SK-N-SH treated with all-trans-retinoic acid at 6 μM for 48 hours (cell line): ENCODE results near the gene BIRC5.

Experiments used
- ATAC-seq: fragments of 200-7000 bp; cut with Tn5 transposase; 3 replicates; pipeline ENCODE4 v1.9.1; 2020; ENCODE audit warnings: mild to moderate bottlenecking, moderate library complexity
- ARNTL ChIP-seq: fragments of 450-650 bp; formaldehyde crosslinking; IDR thresholded peaks from 2 replicates; pipeline ENCODE4 v1.5.0; 2020; ENCODE audit warnings: low read depth, mild to moderate bottlenecking, moderate library complexity, borderline replicate concordance
- BACH2 ChIP-seq: fragments of 250-450 bp; sonication (Bioruptor Pico); IDR thresholded peaks from 2 replicates; pipeline ENCODE4 v1.9.0; 2021; ENCODE audit warnings: mild to moderate bottlenecking, borderline replicate concordance
- CSDC2 ChIP-seq: fragments of 250-450 bp; sonication (Bioruptor Pico); IDR thresholded peaks from 2 replicates; pipeline ENCODE4 v1.5.0; 2020; ENCODE audit warnings: mild to moderate bottlenecking, moderate library complexity
- ESRRG ChIP-seq: fragments of 250-450 bp; sonication (Bioruptor Pico); IDR thresholded peaks from 2 replicates; pipeline ENCODE4 v1.6.1; 2021; ENCODE audit warnings: mild to moderate bottlenecking
- GLIS3 ChIP-seq: fragments of 250-450 bp; sonication (Bioruptor Pico); IDR thresholded peaks from 2 replicates; pipeline ENCODE4 v1.5.0; 2020; ENCODE audit warnings: mild to moderate bottlenecking, moderate library complexity
- ISL1 ChIP-seq: fragments of 250-450 bp; sonication (Bioruptor Pico); IDR thresholded peaks from 2 replicates; pipeline ENCODE4 v2.1.2; 2022; ENCODE audit warnings: mild to moderate bottlenecking, moderate library complexity
- OSR1 ChIP-seq: fragments of 250-450 bp; sonication (Bioruptor Pico); IDR thresholded peaks from 2 replicates; pipeline ENCODE4 v1.8.0; 2022; ENCODE audit warnings: moderate library complexity, mild to moderate bottlenecking, inconsistent platforms
- PPARA ChIP-seq: fragments of 250-450 bp; sonication (Bioruptor Pico); IDR thresholded peaks from 2 replicates; pipeline ENCODE4 v1.5.0; 2020; ENCODE audit warnings: mild to moderate bottlenecking, borderline replicate concordance
- SNAI2 ChIP-seq: fragments of 250-450 bp; sonication (Bioruptor Pico); IDR thresholded peaks from 2 replicates; pipeline ENCODE4 v1.5.0; 2020; ENCODE audit warnings: mild to moderate bottlenecking, moderate library complexity
- TCF4 ChIP-seq: fragments of 250-450 bp; sonication (Bioruptor Pico); IDR thresholded peaks from 2 replicates; pipeline ENCODE4 v1.8.0; 2021; ENCODE audit warnings: mild to moderate bottlenecking, moderate library complexity, borderline replicate concordance
- TOX ChIP-seq: fragments of 250-450 bp; sonication (Bioruptor Pico); IDR thresholded peaks from 2 replicates; pipeline ENCODE4 v1.8.0; 2021; ENCODE audit warnings: mild to moderate bottlenecking, moderate library complexity, borderline replicate concordance
- ZC3H10 ChIP-seq: fragments of 250-450 bp; sonication (Bioruptor Pico); IDR thresholded peaks from 2 replicates; pipeline ENCODE4 v1.5.1; 2021; ENCODE audit warnings: mild to moderate bottlenecking, moderate library complexity
- ZFP3 ChIP-seq: fragments of 250-450 bp; sonication (Bioruptor Pico); IDR thresholded peaks from 2 replicates; pipeline ENCODE4 v1.5.0; 2020; ENCODE audit warnings: mild to moderate bottlenecking, moderate library complexity
- ZFP30 ChIP-seq: fragments of 450-650 bp; formaldehyde crosslinking; IDR thresholded peaks from 2 replicates; pipeline ENCODE4 v1.5.0; 2022; ENCODE audit warnings: mild to moderate bottlenecking, moderate library complexity
- ZNF565 ChIP-seq: fragments of 450-650 bp; formaldehyde crosslinking; conservative IDR thresholded peaks from 2 replicates; pipeline ENCODE4 v1.5.0; 2020; ENCODE audit warnings: low read depth, mild to moderate bottlenecking, moderate library complexity
- ZNF70 ChIP-seq: fragments of 450-650 bp; formaldehyde crosslinking; IDR thresholded peaks from 2 replicates; pipeline ENCODE4 v1.5.0; 2020; ENCODE audit warnings: mild to moderate bottlenecking, moderate library complexity
- ZNF8 ChIP-seq: fragments of 450-650 bp; formaldehyde crosslinking; IDR thresholded peaks from 2 replicates; pipeline ENCODE4 v1.5.0; 2020; ENCODE audit warnings: mild to moderate bottlenecking, moderate library complexity
- TF ChIP-seq, protein P1 (sequence below): fragments of 250-450 bp; sonication (Bioruptor Pico); IDR thresholded peaks from 2 replicates; pipeline ENCODE4 v1.8.0; 2021; ENCODE audit warnings: low read depth, mild to moderate bottlenecking, moderate library complexity, borderline replicate concordance
- TF ChIP-seq, protein P2 (sequence below): fragments of 250-450 bp; sonication (Bioruptor Pico); IDR thresholded peaks from 2 replicates; pipeline ENCODE4 v1.5.1; 2021; ENCODE audit warnings: mild to moderate bottlenecking, moderate library complexity
- TF ChIP-seq, protein P3 (sequence below): fragments of 250-450 bp; sonication (Bioruptor Pico); IDR thresholded peaks from 2 replicates; pipeline ENCODE4 v1.8.0; 2020; ENCODE audit warnings: mild to moderate bottlenecking, moderate library complexity, borderline replicate concordance
- TF ChIP-seq, protein P4 (sequence below): fragments of 250-450 bp; sonication (Bioruptor Pico); IDR thresholded peaks from 2 replicates; pipeline ENCODE4 v1.5.1; 2020; ENCODE audit warnings: low read depth, mild to moderate bottlenecking, moderate library complexity

BIRC5 gene

DNA sequence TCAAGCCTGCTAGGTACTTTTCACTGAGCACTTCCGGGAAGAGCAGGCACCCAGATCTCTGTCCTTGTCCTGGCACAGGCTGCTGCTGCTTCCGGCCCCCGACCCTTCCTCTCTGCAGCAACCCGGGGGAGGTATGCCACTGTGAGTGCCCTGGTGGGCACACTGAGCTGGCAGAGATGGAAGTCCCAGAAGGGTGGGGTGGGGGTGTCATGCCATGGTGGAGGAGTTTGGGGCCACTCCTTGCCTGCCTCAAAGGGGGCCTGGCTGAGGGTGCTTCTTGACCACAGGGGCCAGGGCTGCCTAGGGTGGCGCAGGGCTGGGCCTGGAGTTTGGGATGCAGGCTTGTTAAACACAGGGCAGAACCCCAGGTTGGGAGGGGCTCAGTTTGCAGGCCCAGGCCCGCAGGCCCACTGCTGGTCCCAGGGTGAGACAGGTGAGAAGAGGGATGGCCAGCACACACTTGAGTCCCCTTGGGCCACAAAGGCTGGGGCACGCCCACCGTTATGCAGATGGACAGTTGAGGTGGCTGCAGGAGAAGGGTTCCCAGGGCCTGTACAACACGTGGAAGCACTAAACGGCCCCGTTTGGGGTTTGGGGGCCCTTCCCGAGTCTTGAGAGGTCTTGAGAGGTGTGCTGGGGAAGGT lies 26.1 kb downstream of the BIRC5 start (continued):
- TF ChIP-seq, protein P1, sequence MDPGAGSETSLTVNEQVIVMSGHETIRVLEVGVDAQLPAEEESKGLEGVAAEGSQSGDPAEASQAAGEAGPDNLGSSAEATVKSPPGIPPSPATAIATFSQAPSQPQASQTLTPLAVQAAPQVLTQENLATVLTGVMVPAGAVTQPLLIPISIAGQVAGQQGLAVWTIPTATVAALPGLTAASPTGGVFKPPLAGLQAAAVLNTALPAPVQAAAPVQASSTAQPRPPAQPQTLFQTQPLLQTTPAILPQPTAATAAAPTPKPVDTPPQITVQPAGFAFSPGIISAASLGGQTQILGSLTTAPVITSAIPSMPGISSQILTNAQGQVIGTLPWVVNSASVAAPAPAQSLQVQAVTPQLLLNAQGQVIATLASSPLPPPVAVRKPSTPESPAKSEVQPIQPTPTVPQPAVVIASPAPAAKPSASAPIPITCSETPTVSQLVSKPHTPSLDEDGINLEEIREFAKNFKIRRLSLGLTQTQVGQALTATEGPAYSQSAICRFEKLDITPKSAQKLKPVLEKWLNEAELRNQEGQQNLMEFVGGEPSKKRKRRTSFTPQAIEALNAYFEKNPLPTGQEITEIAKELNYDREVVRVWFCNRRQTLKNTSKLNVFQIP (CRISPR knock-in tag), result no peak
- TF ChIP-seq ZFP3 (no peak), OSR1 (CRISPR knock-in tag) (no peak)
- TF ChIP-seq, protein P2, sequence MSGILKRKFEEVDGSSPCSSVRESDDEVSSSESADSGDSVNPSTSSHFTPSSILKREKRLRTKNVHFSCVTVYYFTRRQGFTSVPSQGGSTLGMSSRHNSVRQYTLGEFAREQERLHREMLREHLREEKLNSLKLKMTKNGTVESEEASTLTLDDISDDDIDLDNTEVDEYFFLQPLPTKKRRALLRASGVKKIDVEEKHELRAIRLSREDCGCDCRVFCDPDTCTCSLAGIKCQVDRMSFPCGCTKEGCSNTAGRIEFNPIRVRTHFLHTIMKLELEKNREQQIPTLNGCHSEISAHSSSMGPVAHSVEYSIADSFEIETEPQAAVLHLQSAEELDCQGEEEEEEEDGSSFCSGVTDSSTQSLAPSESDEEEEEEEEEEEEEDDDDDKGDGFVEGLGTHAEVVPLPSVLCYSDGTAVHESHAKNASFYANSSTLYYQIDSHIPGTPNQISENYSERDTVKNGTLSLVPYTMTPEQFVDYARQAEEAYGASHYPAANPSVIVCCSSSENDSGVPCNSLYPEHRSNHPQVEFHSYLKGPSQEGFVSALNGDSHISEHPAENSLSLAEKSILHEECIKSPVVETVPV (CRISPR knock-in tag), result no peak
- TF ChIP-seq, all 23 proteins: peak for 0

DNA sequence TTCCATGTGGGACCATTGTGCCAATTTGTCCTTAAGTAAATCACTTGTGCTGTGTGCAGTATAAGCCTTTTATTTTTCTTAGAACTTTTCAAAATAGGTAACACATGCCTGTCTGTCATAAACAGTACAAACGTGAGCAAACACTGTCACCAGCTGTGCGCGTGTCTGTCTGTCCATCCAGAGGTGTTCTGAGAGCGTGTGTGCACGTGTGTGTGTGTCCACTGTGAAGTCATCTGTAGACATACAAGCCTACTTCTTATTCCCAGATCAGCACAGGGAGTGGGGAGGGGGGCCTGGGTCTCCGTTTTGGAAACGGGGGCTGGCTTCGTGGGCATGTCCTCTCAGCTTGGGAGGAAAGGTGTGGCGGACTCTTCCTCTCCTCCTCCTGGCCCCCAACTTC lies 26.8 kb downstream of the BIRC5 start:
- TF ChIP-seq GLIS3 (CRISPR knock-in tag) (no peak), PPARA (CRISPR knock-in tag) (no peak), ZNF565 (CRISPR knock-in tag) (no peak), ZFP30 (no peak), ARNTL (no peak), BACH2 (no peak), ISL1 (CRISPR knock-in tag) (no peak), ZC3H10 (CRISPR knock-in tag) (no peak), TCF4 (CRISPR knock-in tag) (no peak), ZNF8 (no peak), SNAI2 (CRISPR knock-in tag) (no peak), ZFP3 (no peak), TOX (CRISPR knock-in tag) (no peak), ESRRG (CRISPR knock-in tag) (no peak), ZNF70 (CRISPR knock-in tag) (no peak), CSDC2 (CRISPR knock-in tag) (no peak)
- TF ChIP-seq, protein P1 (CRISPR knock-in tag), result no peak
- TF ChIP-seq, protein P3, sequence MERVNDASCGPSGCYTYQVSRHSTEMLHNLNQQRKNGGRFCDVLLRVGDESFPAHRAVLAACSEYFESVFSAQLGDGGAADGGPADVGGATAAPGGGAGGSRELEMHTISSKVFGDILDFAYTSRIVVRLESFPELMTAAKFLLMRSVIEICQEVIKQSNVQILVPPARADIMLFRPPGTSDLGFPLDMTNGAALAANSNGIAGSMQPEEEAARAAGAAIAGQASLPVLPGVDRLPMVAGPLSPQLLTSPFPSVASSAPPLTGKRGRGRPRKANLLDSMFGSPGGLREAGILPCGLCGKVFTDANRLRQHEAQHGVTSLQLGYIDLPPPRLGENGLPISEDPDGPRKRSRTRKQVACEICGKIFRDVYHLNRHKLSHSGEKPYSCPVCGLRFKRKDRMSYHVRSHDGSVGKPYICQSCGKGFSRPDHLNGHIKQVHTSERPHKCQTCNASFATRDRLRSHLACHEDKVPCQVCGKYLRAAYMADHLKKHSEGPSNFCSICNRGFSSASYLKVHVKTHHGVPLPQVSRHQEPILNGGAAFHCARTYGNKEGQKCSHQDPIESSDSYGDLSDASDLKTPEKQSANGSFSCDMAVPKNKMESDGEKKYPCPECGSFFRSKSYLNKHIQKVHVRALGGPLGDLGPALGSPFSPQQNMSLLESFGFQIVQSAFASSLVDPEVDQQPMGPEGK (CRISPR knock-in tag), result no peak
- TF ChIP-seq, protein P4, sequence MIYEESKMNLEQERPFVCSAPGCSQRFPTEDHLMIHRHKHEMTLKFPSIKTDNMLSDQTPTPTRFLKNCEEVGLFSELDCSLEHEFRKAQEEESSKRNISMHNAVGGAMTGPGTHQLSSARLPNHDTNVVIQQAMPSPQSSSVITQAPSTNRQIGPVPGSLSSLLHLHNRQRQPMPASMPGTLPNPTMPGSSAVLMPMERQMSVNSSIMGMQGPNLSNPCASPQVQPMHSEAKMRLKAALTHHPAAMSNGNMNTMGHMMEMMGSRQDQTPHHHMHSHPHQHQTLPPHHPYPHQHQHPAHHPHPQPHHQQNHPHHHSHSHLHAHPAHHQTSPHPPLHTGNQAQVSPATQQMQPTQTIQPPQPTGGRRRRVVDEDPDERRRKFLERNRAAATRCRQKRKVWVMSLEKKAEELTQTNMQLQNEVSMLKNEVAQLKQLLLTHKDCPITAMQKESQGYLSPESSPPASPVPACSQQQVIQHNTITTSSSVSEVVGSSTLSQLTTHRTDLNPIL (CRISPR knock-in tag), result no peak
- TF ChIP-seq, protein P2 (CRISPR knock-in tag), result no peak
- ATAC-seq, result no peak
